Activated CD4-positive, alpha-beta T cell treated with anti-CD3 and anti-CD28 coated beads, Interleukin-2, Interleukin-6, amounts not matched to agents 100 ng/mL and 50 ng/mL, durations not matched to agents 16 hours and 8 hours (primary cell): ENCODE measurements around the gene C1QTNF12.
"Not testable (repeated sequence)": the region's sequence is repeated elsewhere in the genome, so short reads cannot be mapped to it uniquely, and the experiment has no call there.

Source experiments
- DNase-seq: peaks from one replicate; pipeline ENCODE4 v3.0.0-alpha.2; 2020

The C1QTNF12 gene

DNA sequence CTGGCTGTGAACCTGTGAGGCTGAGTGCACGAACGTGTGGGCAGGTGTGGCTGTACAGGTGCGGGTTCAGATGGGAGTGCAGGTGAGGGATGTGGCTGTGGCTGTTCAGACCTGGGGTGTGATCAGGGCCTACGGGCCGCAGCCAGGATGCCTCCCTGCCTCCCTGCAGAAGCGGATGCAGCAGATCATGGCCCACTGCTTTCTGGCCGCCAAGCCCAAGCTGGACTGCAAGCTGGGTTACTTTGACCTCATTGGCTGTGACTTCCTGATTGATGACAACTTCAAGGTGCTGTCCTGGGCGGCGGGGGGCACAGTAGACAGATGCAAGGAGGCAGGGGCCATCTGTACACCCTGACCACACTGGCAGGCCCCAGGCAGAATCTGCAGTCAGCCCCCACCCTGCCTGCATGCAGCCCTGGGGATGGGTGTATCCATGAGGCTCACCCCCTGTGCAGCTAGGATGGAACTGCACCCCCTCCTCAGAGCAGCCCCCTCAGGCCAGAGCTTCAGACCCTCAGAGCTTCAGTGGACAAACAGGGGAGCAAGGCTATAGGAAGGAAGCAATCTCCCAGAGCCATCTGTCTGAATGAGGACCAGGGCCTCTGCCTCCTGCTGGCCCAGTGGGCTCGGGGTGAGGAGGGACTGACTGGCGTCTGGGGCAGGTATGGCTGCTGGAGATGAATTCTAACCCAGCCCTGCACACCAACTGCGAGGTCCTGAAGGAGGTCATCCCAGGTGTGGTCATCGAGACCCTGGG is 49.9 kb downstream of the C1QTNF12 start:
- no peak for DNase-seq

DNA sequence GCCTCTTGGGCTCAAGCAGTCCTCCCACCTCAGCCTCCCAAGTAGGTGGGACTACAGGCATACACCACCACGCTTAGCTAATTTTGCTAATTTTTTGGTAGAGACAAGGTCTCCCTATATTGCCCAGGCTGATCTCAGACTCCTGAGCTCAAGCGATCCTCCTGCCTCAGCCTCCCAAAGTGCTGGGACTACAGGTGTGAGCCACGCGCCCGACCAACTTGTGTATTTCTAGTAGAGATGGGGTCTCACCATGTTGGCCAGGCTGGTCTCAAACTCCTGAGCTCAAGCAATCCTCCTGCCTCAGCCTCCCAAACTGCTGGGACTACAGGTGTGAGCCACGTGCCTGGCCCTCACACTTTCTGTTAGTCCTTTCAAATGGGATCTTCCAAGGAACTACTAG is 50.8 kb downstream of the C1QTNF12 start:
- DNase-seq: not testable (repeated sequence)

GRCh38 chr1:1194723-1195122 is 51.8 kb downstream of the C1QTNF12 start:
- DNase-seq: no peak
